Neutrophil (primary cell): ENCODE results near the gene LY9.

Source experiments
- H3K27ac ChIP-seq: fragments of 200-600 bp; sonication (generic); 2 replicates; pipeline ENCODE4 v1.5.1; 2016; ENCODE audit warnings: mild to moderate bottlenecking, moderate library complexity
- H3K27me3 ChIP-seq: fragments of 200-600 bp; sonication (generic); 2 replicates; pipeline ENCODE4 v1.6.0; 2016; ENCODE audit warnings: mild to moderate bottlenecking
- H3K36me3 ChIP-seq: fragments of 200-600 bp; sonication (generic); 2 replicates; pipeline ENCODE4 v1.5.1; 2017
- H3K4me1 ChIP-seq, 2 experiments: fragments of 200-600 bp in 1 of 2; sonication (generic) in 1 of 2; 1 replicate in 1 of 2; 2 replicates in 1 of 2; pipeline versions ENCODE4 v1.5.1 to v1.6.1; 2013 to 2016; ENCODE audit warnings: low read depth in 1 of 2, low read length in 1 of 2, mild to moderate bottlenecking in 1 of 2, moderate library complexity in 1 of 2; ENCODE audit not compliant: control insufficient read depth in 1 of 2, insufficient read depth in 1 of 2
- H3K4me3 ChIP-seq, 2 experiments: fragments of 200-600 bp in 1 of 2; sonication (generic) in 1 of 2; 1 replicate in 1 of 2; 2 replicates in 1 of 2; pipeline ENCODE4 v1.5.1; 2013 to 2016; ENCODE audit warnings: low read depth in 1 of 2, low read length in 1 of 2, mild to moderate bottlenecking in 1 of 2, moderate library complexity in 1 of 2
- H3K9me3 ChIP-seq: fragments of 200-600 bp; sonication (generic); 2 replicates; pipeline ENCODE4 v1.5.1; 2016
- CTCF ChIP-seq: fragments of 200-600 bp; sonication (generic); IDR thresholded peaks from 2 replicates; pipeline ENCODE4 v1.5.1; 2016; ENCODE audit warnings: antibody characterized with exemption

LY9 gene

GRCh38 chr1:160819186-160819585 lies 23.2 kb downstream of the LY9 start:
- peaks cover 3% of the 10 kb centered on the region for H3K27me3 ChIP-seq
- no peak for TF ChIP-seq CTCF
- H3K4me3 ChIP-seq: no peak overlapping the region
- H3K4me1 ChIP-seq: no peaks in the 10 kb centered on the region
- no peak overlapping the region for H3K27ac ChIP-seq
- no peaks in the 10 kb centered on the region for H3K36me3 ChIP-seq
- no peaks in the 10 kb centered on the region for H3K9me3 ChIP-seq

GRCh38 chr1:160821627-160822026 lies 25.7 kb downstream of the LY9 start:
- TF ChIP-seq CTCF: no peak
- Histone ChIP-seq H3K9me3 (no peaks in the 10 kb centered on the region), H3K4me1 (no peaks in the 10 kb centered on the region), H3K36me3 (no peaks in the 10 kb centered on the region), H3K4me3 (no peak overlapping the region), H3K27ac (no peak overlapping the region), H3K27me3 (peaks cover 3% of the 10 kb centered on the region)

GRCh38 chr1:160823296-160823695 lies 27.3 kb downstream of the LY9 start:
- Histone ChIP-seq H3K4me3 (no peak overlapping the region), H3K36me3 (no peaks in the 10 kb centered on the region), H3K27ac (no peak overlapping the region), H3K9me3 (no peaks in the 10 kb centered on the region), H3K4me1 (no peaks in the 10 kb centered on the region), H3K27me3 (peaks cover 3% of the 10 kb centered on the region)
- TF ChIP-seq CTCF: no peak

GRCh38 chr1:160826546-160826945 lies 30.6 kb downstream of the LY9 start:
- no peaks in the 10 kb centered on the region for H3K36me3 ChIP-seq
- H3K27ac ChIP-seq: no peak overlapping the region
- no peaks in the 10 kb centered on the region for H3K4me1 ChIP-seq
- no peaks in the 10 kb centered on the region for H3K27me3 ChIP-seq
- no peak for TF ChIP-seq CTCF
- H3K4me3 ChIP-seq: no peak overlapping the region
- no peaks in the 10 kb centered on the region for H3K9me3 ChIP-seq

- H3K27ac ChIP-seq: no peak overlapping the region
- no peaks in the 10 kb centered on the region for H3K9me3 ChIP-seq
- H3K36me3 ChIP-seq: no peaks in the 10 kb centered on the region
- TF ChIP-seq CTCF: no peak
- no peak overlapping the region for H3K4me3 ChIP-seq
- no peaks in the 10 kb centered on the region for H3K27me3 ChIP-seq
- no peaks in the 10 kb centered on the region for H3K4me1 ChIP-seq
Measured at GRCh38 chr1:160827418-160827817, 31.4 kb downstream of the LY9 start.

- Histone ChIP-seq H3K36me3 (no peaks in the 10 kb centered on the region), H3K4me1 (no peaks in the 10 kb centered on the region), H3K4me3 (no peak overlapping the region), H3K27me3 (no peaks in the 10 kb centered on the region), H3K9me3 (no peaks in the 10 kb centered on the region), H3K27ac (no peak overlapping the region)
- TF ChIP-seq CTCF: no peak
Measured at GRCh38 chr1:160829766-160830165, 33.8 kb downstream of the LY9 start.
